ENCODE data around the gene HCN1. TPM values are rescaled to one million over a fixed set of nuclear protein-coding genes. Genes with fewer than 3 reads are reported as not detected.

HCN1 gene
- not detected in 2 replicates for total RNA-seq

DNA sequence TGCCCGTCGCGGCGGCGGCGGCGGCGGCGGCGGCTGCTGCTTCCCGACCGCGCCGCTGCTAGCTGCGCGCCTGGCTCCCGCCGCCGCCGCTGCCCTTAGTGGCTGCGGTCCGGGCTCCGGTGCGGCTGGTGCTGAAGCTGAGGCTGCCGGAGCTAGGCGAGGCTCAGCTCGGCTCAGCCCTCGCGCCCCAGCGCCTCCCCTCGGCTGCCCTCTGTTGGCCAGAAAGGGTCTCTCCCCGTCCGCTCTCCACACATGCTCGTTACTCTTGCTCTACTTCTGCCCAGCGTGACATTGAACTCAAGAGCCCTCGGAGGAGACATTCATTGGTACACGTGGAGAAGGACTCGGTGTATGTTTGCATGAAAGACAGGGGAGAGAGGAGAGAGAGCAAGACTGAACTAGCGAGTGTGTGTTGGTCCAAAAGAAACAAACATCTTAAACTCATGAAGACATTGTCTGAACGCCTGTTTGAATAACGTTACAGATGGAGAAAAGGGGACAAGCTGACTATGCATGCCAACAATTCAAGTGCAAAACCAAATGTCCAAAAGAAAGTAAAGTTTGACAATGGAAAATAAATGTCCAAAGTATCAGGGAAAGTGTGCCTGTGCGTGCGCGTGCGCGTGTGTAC, at the start of gene HCN1:
TSS of gene HCN1 (minus strand) at position 175 of the 631 bp plus-strand sequence.

